Bronchial epithelial cell (primary cell): ENCODE results near the gene BLVRB. TPM values are rescaled to one million over a fixed set of nuclear protein-coding genes. Genes with fewer than 3 reads are reported as not detected.

Experiments
- DNase-seq: peaks from one replicate; pipeline ENCODE4 v3.0.0-alpha.2; 2010; ENCODE audit warnings: low read depth
- FAIRE-seq: peaks from 2 replicates; lab custom pipeline; 2011; peaks lifted over from hg19 to GRCh38; lab: Jason Lieb, UNC
- H3K27me3 ChIP-seq: 2 replicates; pipeline ENCODE4 v1.5.1; 2011; ENCODE audit warnings: low read length; ENCODE audit not compliant: control insufficient read depth, insufficient read depth
- H3K36me3 ChIP-seq: 2 replicates; pipeline ENCODE4 v1.5.1; 2011; ENCODE audit warnings: low read length; ENCODE audit not compliant: control insufficient read depth, insufficient read depth
- H3K4me3 ChIP-seq: 2 replicates; pipeline ENCODE4 v1.5.1; 2011; ENCODE audit warnings: mild to moderate bottlenecking, low read depth, low read length, control low read depth
- CTCF ChIP-seq: IDR thresholded peaks from 2 replicates; pipeline ENCODE4 v1.5.1; 2011; ENCODE audit warnings: mild to moderate bottlenecking, moderate library complexity, low read length, control low read depth, inconsistent platforms; ENCODE audit not compliant: insufficient read depth, severe bottlenecking
- total RNA-seq: library from RNA; depleted of rRNA; stranded (reverse); fragments of >200 nt; gene quantifications from 2 replicates; pipeline ENCODE4 v1.2.1, GENCODE V29; 2014

BLVRB gene
- total RNA-seq, 1 donor from 2014 or later, result 682 TPM

GRCh38 chr19:40420451-40420765 lies 45.1 kb downstream of the BLVRB start:
- peak overlapping the region; percentile 71 for H3K4me3 ChIP-seq
- no peak for TF ChIP-seq CTCF
- no peak for FAIRE-seq
- peaks cover 12% of the 10 kb centered on the region for H3K36me3 ChIP-seq
- no peaks in the 10 kb centered on the region for H3K27me3 ChIP-seq
- no peak for DNase-seq

DNA sequence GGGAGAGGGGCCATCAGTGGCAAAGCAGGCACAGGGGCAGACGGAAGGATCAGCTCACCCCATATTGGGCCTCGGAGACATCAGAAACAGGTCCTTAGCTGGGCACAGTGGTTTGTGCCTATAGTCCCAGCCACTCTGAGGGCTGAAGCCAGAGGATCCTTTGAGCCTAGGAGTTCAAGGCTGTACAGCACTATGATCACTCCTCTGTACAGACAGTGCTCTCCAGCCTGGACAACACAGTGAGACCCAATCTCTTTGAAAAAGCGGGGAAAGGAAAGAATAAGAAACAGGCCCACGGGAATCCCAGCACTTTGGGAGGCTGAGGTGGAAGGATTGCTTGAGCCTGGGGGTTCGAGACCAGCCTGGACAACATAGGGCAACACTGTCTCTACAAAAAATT lies 45.8 kb downstream of the BLVRB start:
- FAIRE-seq (no peak), DNase-seq (no peak)
- Histone ChIP-seq H3K4me3 (no peak overlapping the region), H3K27me3 (no peaks in the 10 kb centered on the region), H3K36me3 (peaks cover 12% of the 10 kb centered on the region)
- no peak for TF ChIP-seq CTCF

DNA sequence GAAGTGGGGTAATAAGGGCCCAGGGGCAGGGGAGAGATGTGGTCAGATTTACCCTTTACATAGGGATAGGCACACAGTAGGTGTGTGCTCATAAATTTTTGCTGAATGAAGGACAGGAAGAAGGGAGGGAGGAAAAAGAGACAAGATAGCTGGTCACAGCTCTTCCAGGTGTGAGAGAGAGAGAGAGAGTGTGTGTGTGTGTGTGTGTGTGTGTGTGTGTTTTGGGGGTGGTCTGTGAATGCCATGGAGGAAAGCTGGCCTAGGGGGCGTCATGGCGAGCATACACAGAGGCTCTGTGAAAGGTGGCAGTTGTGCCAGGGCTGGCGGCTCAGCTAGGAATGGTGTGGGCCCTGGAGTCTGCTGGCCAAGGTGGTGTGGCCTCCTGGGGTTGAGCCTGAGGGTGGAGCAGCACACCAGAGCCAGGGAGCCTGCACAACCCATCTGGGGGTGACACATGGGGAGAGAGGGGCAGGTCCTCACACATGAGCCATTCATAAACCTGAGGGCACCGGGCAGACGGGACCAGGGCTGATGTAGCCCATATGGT lies 46.4 kb downstream of the BLVRB start:
- Histone ChIP-seq H3K27me3 (no peaks in the 10 kb centered on the region), H3K36me3 (peaks cover 12% of the 10 kb centered on the region), H3K4me3 (no peak overlapping the region)
- DNase-seq (no peak), FAIRE-seq (no peak)
- TF ChIP-seq CTCF, result no peak

DNA sequence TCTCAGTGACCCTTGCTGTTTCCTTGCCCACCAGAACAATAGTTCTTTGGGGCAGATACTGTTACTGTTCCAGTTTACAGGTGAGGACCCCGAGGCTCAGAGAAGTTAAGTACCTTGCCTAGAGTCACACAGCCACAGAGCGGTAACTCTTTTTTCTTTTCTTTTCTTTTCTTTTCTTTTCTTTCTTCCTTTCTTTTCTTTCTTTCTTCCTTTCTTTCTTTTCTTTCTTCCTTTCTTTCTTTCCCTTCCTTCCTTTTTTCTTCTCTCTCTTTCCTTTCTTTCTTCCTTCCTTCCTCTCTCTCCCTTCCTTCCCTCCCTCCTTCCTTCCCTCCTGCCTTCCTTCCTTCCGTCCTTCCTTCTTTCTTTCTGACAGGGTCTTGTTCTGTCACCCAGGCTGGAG lies 47.5 kb downstream of the BLVRB start:
- FAIRE-seq, result no peak
- no peaks in the 10 kb centered on the region for H3K27me3 ChIP-seq
- DNase-seq, result no peak
- H3K36me3 ChIP-seq, result peaks cover 8% of the 10 kb centered on the region
- TF ChIP-seq CTCF, result no peak
- H3K4me3 ChIP-seq, result no peak overlapping the region

DNA sequence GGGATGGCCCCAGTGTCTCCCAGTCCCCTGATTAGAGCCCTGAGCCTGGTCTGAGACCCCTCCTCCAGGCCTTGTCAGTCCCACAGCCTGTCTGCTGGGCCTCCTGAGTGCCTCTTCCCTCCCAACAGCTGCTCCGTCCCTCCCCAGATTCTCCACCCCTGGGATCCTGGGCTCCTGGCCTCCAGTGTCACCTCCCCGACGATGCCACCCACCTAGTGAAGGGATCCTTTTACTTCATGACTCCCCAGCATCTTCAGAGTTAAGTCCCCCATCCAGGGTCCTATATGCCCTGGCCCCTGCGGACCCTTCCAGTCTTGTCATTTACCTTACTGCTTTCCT lies 47.9 kb downstream of the BLVRB start:
- H3K4me3 ChIP-seq, result no peak overlapping the region
- TF ChIP-seq CTCF, result no peak
- H3K36me3 ChIP-seq, result peaks cover 4% of the 10 kb centered on the region
- FAIRE-seq (no peak), DNase-seq (no peak)
- H3K27me3 ChIP-seq, result no peaks in the 10 kb centered on the region

GRCh38 chr19:40416918-40417642 lies 48.5 kb downstream of the BLVRB start:
- no peak for TF ChIP-seq CTCF
- Histone ChIP-seq H3K36me3 (no peaks in the 10 kb centered on the region), H3K27me3 (no peaks in the 10 kb centered on the region), H3K4me3 (no peak overlapping the region)
- FAIRE-seq (no peak), DNase-seq (peak; percentile 40)
